IgD-negative memory B cell (primary cell): ENCODE data around the gene PHACTR3. TPM values are rescaled to one million over a fixed set of nuclear protein-coding genes. Genes with fewer than 3 reads are reported as not detected.

Experiments used
- H3K27ac Mint-ChIP-seq, 3 donors: one replicate each; pipeline ENCODE4 v1.8.0; 2020 to 2022; ENCODE audit warnings: mild to moderate bottlenecking in 3 of 3, mixed read lengths in 3 of 3, moderate library complexity in 1 of 3
- H3K27me3 Mint-ChIP-seq: one replicate; pipeline ENCODE4 v1.8.0; 2021; ENCODE audit warnings: mixed read lengths
- H3K36me3 Mint-ChIP-seq: one replicate; pipeline ENCODE4 v1.8.0; 2020; ENCODE audit warnings: mild to moderate bottlenecking, mixed read lengths
- H3K4me1 Mint-ChIP-seq, 3 donors: one replicate each; pipeline ENCODE4 v1.8.0; 2020 to 2022; ENCODE audit warnings: mixed read lengths in 3 of 3, mild to moderate bottlenecking in 1 of 3
- H3K4me3 Mint-ChIP-seq, 4 donors: one replicate each; pipeline ENCODE4 v1.8.0; 2020 to 2022; ENCODE audit warnings: mild to moderate bottlenecking in 4 of 4, mixed read lengths in 4 of 4, moderate library complexity in 3 of 4
- H3K9me3 Mint-ChIP-seq, 3 donors: one replicate each; pipeline ENCODE4 v1.8.0; 2020 to 2021; ENCODE audit warnings: mixed read lengths in 3 of 3, mild to moderate bottlenecking in 1 of 3
- polyA plus RNA-seq: library from polyadenylated mRNA; unstranded; fragments of 300-500 nt; fragmentation: Illumina TruSeq; gene quantifications from one replicate; pipeline ENCODE4 v1.2.3, GENCODE V29; 2021

The PHACTR3 gene
- polyA plus RNA-seq, 1 donor from 2014 or later = not detected

DNA sequence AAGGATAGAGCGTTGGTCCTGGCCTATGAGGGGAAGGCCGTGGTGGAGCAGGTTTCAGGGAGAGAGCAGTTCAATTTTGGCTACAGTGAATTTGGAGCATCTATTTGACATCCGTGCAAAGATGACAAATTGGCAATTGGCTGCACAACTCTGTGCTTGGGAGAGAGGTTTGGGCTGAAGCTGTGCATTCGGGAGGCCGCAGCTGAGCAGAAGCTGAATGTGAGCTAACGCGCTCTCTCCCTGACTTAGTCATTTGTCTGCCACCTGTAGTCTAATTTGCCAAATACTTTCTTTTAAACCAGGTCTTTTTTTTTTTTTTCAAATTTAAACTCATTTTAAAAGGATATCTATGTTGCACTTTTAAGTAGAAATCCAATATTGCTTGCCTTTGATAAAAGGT is 78.8 kb downstream of the PHACTR3 start:
- H3K27me3 Mint-ChIP-seq = peaks cover 4% of the 10 kb centered on the region
- no peaks in the 10 kb centered on the region for H3K36me3 Mint-ChIP-seq
- no peaks in the 10 kb centered on the region for H3K4me1 Mint-ChIP-seq
- no peak overlapping the region for H3K27ac Mint-ChIP-seq
- H3K4me3 Mint-ChIP-seq = no peak overlapping the region
- peaks cover 0 to 13% (median 0%) of the 10 kb centered on the region in 3 donors for H3K9me3 Mint-ChIP-seq

DNA sequence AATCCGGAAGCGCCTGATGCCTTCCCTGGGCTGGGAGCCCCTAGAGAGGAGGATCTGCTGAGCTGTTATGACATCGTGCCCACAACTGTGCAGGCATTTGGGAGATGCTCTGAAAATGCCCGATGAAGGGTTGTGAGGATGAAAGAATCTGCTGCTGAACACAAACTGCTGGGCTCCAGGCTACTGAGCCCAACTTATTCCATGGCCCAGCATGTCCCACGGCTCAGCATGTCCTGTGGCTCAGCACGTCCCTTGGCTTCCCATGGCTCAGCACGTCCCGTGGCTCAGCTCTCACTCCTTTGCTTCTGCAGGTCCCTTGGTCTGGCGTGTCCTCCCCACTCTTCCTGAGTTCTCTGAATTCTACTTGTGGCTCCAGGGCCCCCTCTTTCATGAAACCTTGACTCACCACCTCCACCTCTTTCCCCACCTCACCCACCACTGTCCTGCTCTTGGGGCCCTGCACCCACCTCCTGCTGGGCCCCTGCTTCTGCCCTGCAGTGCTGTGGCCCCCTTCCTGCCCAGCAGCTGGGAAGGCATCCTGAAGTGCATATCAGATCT is 80.4 kb downstream of the PHACTR3 start:
- H3K9me3 Mint-ChIP-seq = peaks cover 0 to 9% (median 0%) of the 10 kb centered on the region in 3 donors
- no peaks in the 10 kb centered on the region for H3K27me3 Mint-ChIP-seq
- no peaks in the 10 kb centered on the region for H3K4me1 Mint-ChIP-seq
- no peak overlapping the region for H3K27ac Mint-ChIP-seq
- no peak overlapping the region for H3K4me3 Mint-ChIP-seq
- no peaks in the 10 kb centered on the region for H3K36me3 Mint-ChIP-seq

DNA sequence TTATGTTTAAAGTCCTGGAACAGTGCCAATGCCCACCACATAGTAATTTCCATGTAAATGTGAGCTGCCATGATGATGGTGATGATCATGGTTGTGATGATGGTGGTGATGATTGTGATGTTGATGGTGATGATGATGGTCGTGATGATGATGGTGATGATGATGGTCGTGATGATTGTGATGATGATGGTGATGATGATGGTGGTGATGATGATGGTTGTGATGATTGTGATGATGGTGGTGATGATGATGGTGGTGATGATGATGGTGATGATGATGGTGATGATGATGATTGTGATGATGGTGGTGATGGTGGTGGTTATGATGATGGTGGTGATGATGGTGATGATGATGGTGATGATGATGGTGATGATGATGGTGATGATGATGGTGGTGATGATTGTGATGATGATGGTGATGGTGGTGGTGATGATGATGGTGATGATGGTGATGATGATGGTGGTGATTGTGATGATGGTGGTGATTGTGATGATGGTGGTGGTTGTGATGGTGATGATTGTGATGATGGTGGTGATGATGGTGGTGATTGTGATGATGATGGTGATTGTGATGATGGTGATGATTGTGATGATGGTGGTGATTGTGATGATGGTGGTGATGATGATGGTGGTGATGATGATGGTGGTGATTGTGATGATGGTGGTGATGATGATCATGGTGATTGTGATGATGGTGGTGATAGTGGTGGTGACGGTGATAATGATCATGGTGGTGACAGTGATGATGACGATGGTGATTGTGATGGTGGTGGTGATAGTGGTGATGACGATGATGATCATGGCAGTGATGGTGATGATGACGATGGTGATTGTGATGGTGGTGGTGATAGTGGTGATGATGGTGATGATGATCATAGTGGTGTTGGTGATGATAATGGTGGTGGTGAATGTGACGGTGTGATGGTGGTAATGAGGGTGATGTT is 82.3 kb downstream of the PHACTR3 start:
- Mint-ChIP-seq H3K9me3 (peaks cover 0 to 11% (median 0%) of the 10 kb centered on the region in 3 donors), H3K4me1 (no peaks in the 10 kb centered on the region), H3K27ac (no peak overlapping the region), H3K4me3 (no peak overlapping the region), H3K27me3 (no peaks in the 10 kb centered on the region), H3K36me3 (no peaks in the 10 kb centered on the region)

DNA sequence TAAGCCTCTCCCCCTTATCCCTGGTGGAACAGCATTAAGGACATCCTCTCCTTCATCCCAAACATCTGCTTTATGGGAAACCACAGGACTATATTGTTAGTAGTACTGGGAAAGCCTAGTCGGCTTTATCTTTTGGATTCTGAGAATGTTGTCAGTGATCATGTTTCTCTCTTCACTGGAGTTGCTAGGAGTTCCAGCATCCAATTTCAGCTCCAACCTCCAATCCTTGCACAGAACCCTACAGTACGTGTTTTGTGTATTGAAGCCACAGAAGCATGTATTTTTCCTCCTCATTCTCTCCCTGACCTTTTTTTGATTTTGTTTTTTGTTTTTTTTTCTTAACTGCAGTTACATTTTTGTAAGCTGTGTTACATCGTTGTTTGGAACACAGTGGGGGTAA is 84.0 kb downstream of the PHACTR3 start:
- H3K4me1 Mint-ChIP-seq = no peaks in the 10 kb centered on the region

GRCh38 chr20:59688999-59689398 is 84.7 kb downstream of the PHACTR3 start:
- Mint-ChIP-seq H3K4me1 (no peaks in the 10 kb centered on the region), H3K4me3 (no peak overlapping the region), H3K27ac (no peak overlapping the region), H3K27me3 (peaks cover 2% of the 10 kb centered on the region), H3K9me3 (peaks cover 0 to 7% (median 0%) of the 10 kb centered on the region in 3 donors), H3K36me3 (no peaks in the 10 kb centered on the region)

More for the DNA sequence above, 84.0 kb downstream of the PHACTR3 start:
- no peak overlapping the region for H3K27ac Mint-ChIP-seq
- H3K27me3 Mint-ChIP-seq = peaks cover 2% of the 10 kb centered on the region
- no peaks in the 10 kb centered on the region for H3K36me3 Mint-ChIP-seq
- no peak overlapping the region for H3K4me3 Mint-ChIP-seq
- H3K9me3 Mint-ChIP-seq = peaks cover 0 to 13% (median 0%) of the 10 kb centered on the region in 3 donors

DNA sequence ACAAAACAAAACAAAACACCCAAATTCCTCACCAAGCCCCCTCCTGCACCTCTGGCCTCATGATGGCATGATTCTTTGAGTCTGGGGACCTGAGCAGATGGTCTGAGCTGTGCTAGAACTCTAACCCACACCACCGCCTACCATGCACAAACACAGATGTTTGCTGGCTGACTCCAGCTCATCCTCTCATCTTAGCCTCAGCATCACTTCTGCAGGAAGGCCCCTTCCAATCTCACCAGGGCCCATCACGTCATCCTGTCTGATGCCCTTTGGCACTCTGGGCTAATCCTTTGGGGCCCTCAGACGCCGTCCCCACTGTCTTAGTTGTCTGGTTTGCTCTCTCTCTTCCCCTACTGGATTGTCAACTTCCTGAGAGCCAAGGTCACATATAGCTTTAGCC is 85.8 kb downstream of the PHACTR3 start:
- no peaks in the 10 kb centered on the region for H3K4me1 Mint-ChIP-seq
- H3K9me3 Mint-ChIP-seq = peaks cover 0 to 7% (median 0%) of the 10 kb centered on the region in 3 donors
- peaks cover 2% of the 10 kb centered on the region for H3K27me3 Mint-ChIP-seq
- no peak overlapping the region for H3K27ac Mint-ChIP-seq
- no peaks in the 10 kb centered on the region for H3K36me3 Mint-ChIP-seq
- no peak overlapping the region for H3K4me3 Mint-ChIP-seq

- H3K4me1 Mint-ChIP-seq = no peaks in the 10 kb centered on the region
These were observed 86.6 kb downstream of the PHACTR3 start for GRCh38 chr20:59690976-59691375.

GRCh38 chr20:59692139-59692538 is 87.8 kb downstream of the PHACTR3 start:
- H3K4me3 Mint-ChIP-seq = no peak overlapping the region
- H3K27ac Mint-ChIP-seq = no peak overlapping the region
- no peaks in the 10 kb centered on the region for H3K4me1 Mint-ChIP-seq
- H3K36me3 Mint-ChIP-seq = no peaks in the 10 kb centered on the region
- peaks cover 2% of the 10 kb centered on the region for H3K27me3 Mint-ChIP-seq
- H3K9me3 Mint-ChIP-seq = peaks cover 0 to 9% (median 0%) of the 10 kb centered on the region in 3 donors

More at GRCh38 chr20:59690976-59691375, 86.6 kb downstream of the PHACTR3 start:
- Mint-ChIP-seq H3K27ac (no peak overlapping the region), H3K36me3 (no peaks in the 10 kb centered on the region), H3K27me3 (peaks cover 2% of the 10 kb centered on the region), H3K9me3 (peaks cover 0 to 7% (median 0%) of the 10 kb centered on the region in 3 donors), H3K4me3 (no peak overlapping the region)

DNA sequence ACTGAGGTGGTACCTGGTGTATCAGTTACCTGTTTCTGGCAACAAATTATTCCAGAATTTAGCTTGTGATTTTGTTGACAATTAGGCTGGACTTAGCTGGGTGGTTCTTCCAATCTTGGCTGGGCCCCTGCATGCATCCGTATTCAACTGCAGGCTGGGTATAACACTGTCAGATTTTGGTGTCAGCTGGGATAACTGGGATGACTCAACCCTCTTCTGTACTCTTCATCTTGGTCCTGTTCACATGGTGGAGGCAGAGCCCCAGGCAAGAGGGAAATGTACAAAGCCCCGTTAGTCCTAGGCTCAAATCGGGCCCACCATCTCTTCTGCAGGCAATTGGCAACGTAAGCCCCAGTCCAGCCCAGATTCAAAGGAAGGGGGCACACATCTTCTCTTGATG is 89.2 kb downstream of the PHACTR3 start:
- Mint-ChIP-seq H3K4me1 (no peaks in the 10 kb centered on the region), H3K9me3 (peaks cover 0 to 9% (median 0%) of the 10 kb centered on the region in 3 donors), H3K36me3 (no peaks in the 10 kb centered on the region), H3K4me3 (no peak overlapping the region), H3K27ac (no peak overlapping the region), H3K27me3 (peaks cover 2% of the 10 kb centered on the region)

GRCh38 chr20:59696476-59696875 is 92.1 kb downstream of the PHACTR3 start:
- H3K27ac Mint-ChIP-seq = no peak overlapping the region
- H3K4me1 Mint-ChIP-seq = no peaks in the 10 kb centered on the region
- H3K36me3 Mint-ChIP-seq = no peaks in the 10 kb centered on the region
- H3K4me3 Mint-ChIP-seq = no peak overlapping the region
- H3K27me3 Mint-ChIP-seq = peaks cover 2% of the 10 kb centered on the region
- H3K9me3 Mint-ChIP-seq = peaks cover 0 to 4% (median 0%) of the 10 kb centered on the region in 3 donors

GRCh38 chr20:59697068-59697467 is 92.7 kb downstream of the PHACTR3 start:
- H3K9me3 Mint-ChIP-seq = peaks cover 0 to 4% (median 0%) of the 10 kb centered on the region in 3 donors
- no peak overlapping the region for H3K27ac Mint-ChIP-seq
- no peak overlapping the region for H3K4me3 Mint-ChIP-seq
- H3K36me3 Mint-ChIP-seq = no peaks in the 10 kb centered on the region
- H3K27me3 Mint-ChIP-seq = peaks cover 3% of the 10 kb centered on the region
- H3K4me1 Mint-ChIP-seq = no peaks in the 10 kb centered on the region

DNA sequence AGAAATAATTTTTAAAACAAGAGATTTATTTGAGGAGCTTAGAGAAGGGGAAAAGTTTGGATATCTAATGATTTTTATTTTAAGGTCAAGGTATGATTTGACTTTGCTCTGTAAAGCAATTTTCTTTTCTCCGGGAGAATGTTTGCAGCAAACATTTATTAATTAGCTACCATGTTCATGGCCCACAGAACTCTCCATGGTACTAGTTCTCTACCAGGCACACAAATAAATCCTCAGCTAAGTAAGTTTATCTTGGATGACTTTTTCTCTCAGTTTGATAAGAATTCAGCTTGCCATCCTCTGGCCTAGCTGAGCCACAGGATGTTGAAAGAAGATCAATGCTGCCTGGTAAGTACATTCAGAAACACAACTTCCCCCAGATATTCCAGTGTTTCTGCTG is 94.3 kb downstream of the PHACTR3 start:
- Mint-ChIP-seq H3K27me3 (peaks cover 4% of the 10 kb centered on the region), H3K4me3 (no peak overlapping the region), H3K4me1 (no peaks in the 10 kb centered on the region), H3K27ac (no peak overlapping the region), H3K9me3 (peaks cover 0 to 2% (median 0%) of the 10 kb centered on the region in 3 donors), H3K36me3 (no peaks in the 10 kb centered on the region)

DNA sequence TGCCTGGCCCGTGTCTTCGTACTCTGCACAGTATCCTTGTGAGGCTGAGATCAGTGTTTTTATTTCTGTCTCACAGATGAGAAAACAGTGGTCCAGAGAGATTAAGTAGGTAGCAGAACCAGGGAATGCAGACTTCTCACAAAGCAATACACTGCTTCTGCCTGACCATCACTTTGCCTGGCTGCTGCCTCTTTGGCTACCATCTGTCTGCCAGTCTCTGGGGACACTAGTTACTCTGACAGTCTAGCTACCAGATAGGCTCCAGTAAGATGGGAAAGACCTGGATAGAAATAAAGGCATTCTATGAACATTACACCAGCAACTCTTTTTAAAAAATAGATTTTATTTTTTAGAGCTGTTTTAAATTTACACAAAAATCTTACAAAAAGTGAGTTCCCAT is 96.9 kb downstream of the PHACTR3 start:
- Mint-ChIP-seq H3K9me3 (no peaks in the 10 kb centered on the region), H3K27me3 (peaks cover 4% of the 10 kb centered on the region), H3K36me3 (no peaks in the 10 kb centered on the region), H3K27ac (no peak overlapping the region), H3K4me1 (no peaks in the 10 kb centered on the region), H3K4me3 (no peak overlapping the region)

GRCh38 chr20:59703046-59703445 is 98.7 kb downstream of the PHACTR3 start:
- peaks cover 4% of the 10 kb centered on the region for H3K27me3 Mint-ChIP-seq
- H3K27ac Mint-ChIP-seq = no peak overlapping the region
- no peaks in the 10 kb centered on the region for H3K36me3 Mint-ChIP-seq

GRCh38 chr20:59705651-59706399 is 101.5 kb downstream of the PHACTR3 start:
- Mint-ChIP-seq H3K27ac (no peak overlapping the region), H3K9me3 (no peaks in the 10 kb centered on the region), H3K4me1 (no peaks in the 10 kb centered on the region), H3K27me3 (peaks cover 4% of the 10 kb centered on the region), H3K4me3 (no peak overlapping the region), H3K36me3 (no peaks in the 10 kb centered on the region)

More at GRCh38 chr20:59703046-59703445, 98.7 kb downstream of the PHACTR3 start:
- Mint-ChIP-seq H3K9me3 (no peaks in the 10 kb centered on the region), H3K4me1 (no peaks in the 10 kb centered on the region), H3K4me3 (no peak overlapping the region)
